ENCODE measurements around the gene CACNB2.

GRCh38 chr10:18557960-18558359, 417.7 kb downstream of the CACNB2 start:
- TF ChIP-seq, protein P1, sequence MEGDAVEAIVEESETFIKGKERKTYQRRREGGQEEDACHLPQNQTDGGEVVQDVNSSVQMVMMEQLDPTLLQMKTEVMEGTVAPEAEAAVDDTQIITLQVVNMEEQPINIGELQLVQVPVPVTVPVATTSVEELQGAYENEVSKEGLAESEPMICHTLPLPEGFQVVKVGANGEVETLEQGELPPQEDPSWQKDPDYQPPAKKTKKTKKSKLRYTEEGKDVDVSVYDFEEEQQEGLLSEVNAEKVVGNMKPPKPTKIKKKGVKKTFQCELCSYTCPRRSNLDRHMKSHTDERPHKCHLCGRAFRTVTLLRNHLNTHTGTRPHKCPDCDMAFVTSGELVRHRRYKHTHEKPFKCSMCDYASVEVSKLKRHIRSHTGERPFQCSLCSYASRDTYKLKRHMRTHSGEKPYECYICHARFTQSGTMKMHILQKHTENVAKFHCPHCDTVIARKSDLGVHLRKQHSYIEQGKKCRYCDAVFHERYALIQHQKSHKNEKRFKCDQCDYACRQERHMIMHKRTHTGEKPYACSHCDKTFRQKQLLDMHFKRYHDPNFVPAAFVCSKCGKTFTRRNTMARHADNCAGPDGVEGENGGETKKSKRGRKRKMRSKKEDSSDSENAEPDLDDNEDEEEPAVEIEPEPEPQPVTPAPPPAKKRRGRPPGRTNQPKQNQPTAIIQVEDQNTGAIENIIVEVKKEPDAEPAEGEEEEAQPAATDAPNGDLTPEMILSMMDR (IDR thresholded peaks at IDR 0.05), result no peak
- no peak for TF ChIP-seq POLR2A (IDR thresholded peaks at IDR 0.05)
